Liver (tissue), 9 donors: ENCODE measurements around the gene SRC. TPM values are rescaled to one million over a fixed set of nuclear protein-coding genes. Genes with fewer than 3 reads are reported as not detected.

ENCODE experiments used
- DNase-seq: peaks from one replicate; pipeline ENCODE4 v3.0.0-alpha.2; 2017; ENCODE audit warnings: low spot score
- H3K27ac ChIP-seq, 2 donors: one replicate each; pipeline ENCODE4 v1.7.0; 2013; ENCODE audit warnings: inconsistent platforms in 2 of 2, low read length in 2 of 2, control low read depth in 1 of 2, low read depth in 1 of 2, mild to moderate bottlenecking in 1 of 2
- H3K27me3 ChIP-seq, 4 donors: one replicate each; pipeline versions ENCODE4 v1.6.1 to v1.7.0; 2013; ENCODE audit warnings: low read length in 3 of 4, inconsistent platforms in 1 of 4, mild to moderate bottlenecking in 1 of 4, moderate library complexity in 1 of 4; ENCODE audit not compliant: control insufficient read depth in 4 of 4, insufficient read depth in 4 of 4
- H3K36me3 ChIP-seq, 4 donors: one replicate each; pipeline versions ENCODE4 v1.6.1 to v1.7.0; 2013; ENCODE audit warnings: low read length in 3 of 4, mild to moderate bottlenecking in 3 of 4, low read depth in 1 of 4, moderate library complexity in 1 of 4; ENCODE audit not compliant: control insufficient read depth in 4 of 4, insufficient read depth in 3 of 4
- H3K4me1 ChIP-seq, 4 donors: one replicate each; pipeline versions ENCODE4 v1.6.1 to v1.7.0; 2013; ENCODE audit warnings: low read length in 3 of 4, mild to moderate bottlenecking in 3 of 4, moderate library complexity in 1 of 4; ENCODE audit not compliant: control insufficient read depth in 4 of 4, insufficient read depth in 4 of 4
- H3K4me3 ChIP-seq, 3 donors: one replicate each; pipeline versions ENCODE4 v1.6.1 to v1.7.0; 2013; ENCODE audit warnings: low read length in 3 of 3, control low read depth in 1 of 3, low read depth in 1 of 3, mild to moderate bottlenecking in 1 of 3
- H3K9ac ChIP-seq, 2 donors: one replicate each; pipeline ENCODE4 v1.7.0; 2013; ENCODE audit warnings: low read length in 2 of 2, mild to moderate bottlenecking in 2 of 2, moderate library complexity in 2 of 2, control low read depth in 1 of 2, low read depth in 1 of 2
- H3K9me3 ChIP-seq, 4 donors: one replicate each; pipeline versions ENCODE4 v1.6.1 to v1.7.0; 2013; ENCODE audit warnings: low read length in 3 of 4; ENCODE audit not compliant: control insufficient read depth in 4 of 4
- CTCF ChIP-seq: fragments of 150-350 bp; IDR thresholded peaks from 2 replicates; pipeline ENCODE4 v1.5.1; 2017; ENCODE audit warnings: improper control_type of control experiment, low read depth, low read length; ENCODE audit not compliant: missing input control
- EGR1 ChIP-seq, 2 donors: IDR thresholded peaks; 2 replicates each; pipeline ENCODE4 v1.6.1; 2016 to 2018; ENCODE audit warnings: antibody characterized with exemption in 2 of 2, low read depth in 2 of 2
- FOXA1 ChIP-seq: IDR thresholded peaks from 2 replicates; pipeline ENCODE4 v1.6.1; 2016; ENCODE audit warnings: antibody characterized with exemption
- FOXA2 ChIP-seq: IDR thresholded peaks from 2 replicates; pipeline ENCODE4 v1.6.1; 2016; ENCODE audit warnings: antibody characterized with exemption
- HNF4A ChIP-seq, 2 donors: conservative IDR thresholded peaks; 2 replicates each; pipeline ENCODE4 v1.6.1; 2016; ENCODE audit warnings: antibody characterized with exemption in 2 of 2, mild to moderate bottlenecking in 2 of 2
- HNF4G ChIP-seq: IDR thresholded peaks from 2 replicates; pipeline ENCODE4 v1.6.1; 2016; ENCODE audit warnings: antibody characterized with exemption
- JUND ChIP-seq, 2 donors: IDR thresholded peaks; 2 replicates each; pipeline ENCODE4 v1.6.1; 2016; ENCODE audit warnings: antibody characterized with exemption in 2 of 2
- NR2F2 ChIP-seq: IDR thresholded peaks from 2 replicates; pipeline ENCODE4 v1.6.1; 2016; ENCODE audit warnings: antibody characterized with exemption
- RAD21 ChIP-seq, 2 donors: IDR thresholded peaks; 2 replicates each; pipeline ENCODE4 v1.6.1; 2016; ENCODE audit warnings: antibody characterized with exemption in 2 of 2, mild to moderate bottlenecking in 2 of 2
- RXRA ChIP-seq, 2 donors: IDR thresholded peaks; 2 replicates each; pipeline ENCODE4 v1.6.1; 2017 to 2018; ENCODE audit warnings: antibody characterized with exemption in 2 of 2, mild to moderate bottlenecking in 1 of 2
- SP1 ChIP-seq: IDR thresholded peaks from 2 replicates; pipeline ENCODE4 v1.6.1; 2018; ENCODE audit warnings: antibody characterized with exemption, mild to moderate bottlenecking
- TAF1 ChIP-seq: conservative IDR thresholded peaks from 2 replicates; pipeline ENCODE4 v1.6.1; 2016; ENCODE audit warnings: antibody characterized with exemption, mild to moderate bottlenecking
- YY1 ChIP-seq: IDR thresholded peaks from 2 replicates; pipeline ENCODE4 v1.6.1; 2016; ENCODE audit warnings: antibody characterized with exemption, mild to moderate bottlenecking
- ZBTB33 ChIP-seq: IDR thresholded peaks from 2 replicates; pipeline ENCODE4 v1.6.1; 2016; ENCODE audit warnings: antibody characterized with exemption
- WGBS: extraction: QIAGEN DNeasy Blood & Tissue Kit; methylation state at CpG from one replicate; pipeline ENCODE4 v1.1.7; 2013; 5-methylcytosine and 5-hydroxymethylcytosine counted together
- polyA plus RNA-seq, 2 donors: library from polyadenylated mRNA; stranded (reverse) in 1 of 2; unstranded in 1 of 2; fragments of 200-250 nt in 1 of 2; fragments of >200 nt in 1 of 2; fragmentation: Nextera tagmentation in 1 of 2; extraction: Ambion mirVana in 1 of 2; gene quantifications; one replicate each; pipeline versions ENCODE4 v1.2.1 to v1.2.3, GENCODE V29; 2013 to 2015
- total RNA-seq, 2 donors: library from RNA; depleted of rRNA; stranded (reverse); fragments of >200 nt; gene quantifications; one replicate each; pipeline ENCODE4 v1.2.3, GENCODE V29; 2014
- TF ChIP-seq, protein P1 (sequence below): IDR thresholded peaks from 2 replicates; pipeline ENCODE4 v1.6.1; 2016; ENCODE audit warnings: antibody characterized with exemption
- TF ChIP-seq, protein P2 (sequence below): IDR thresholded peaks from 2 replicates; pipeline ENCODE4 v1.6.1; 2016; ENCODE audit warnings: antibody characterized with exemption
- donor health status: healthy.
- donor health status: healthy.
- donor health status: healthy.
- donor health status: healthy.
- donor health status: healthy.

Gene SRC
- total and polyA plus RNA-seq, 4 donors = 3.3 to 21.2 (median 5.4) TPM

DNA sequence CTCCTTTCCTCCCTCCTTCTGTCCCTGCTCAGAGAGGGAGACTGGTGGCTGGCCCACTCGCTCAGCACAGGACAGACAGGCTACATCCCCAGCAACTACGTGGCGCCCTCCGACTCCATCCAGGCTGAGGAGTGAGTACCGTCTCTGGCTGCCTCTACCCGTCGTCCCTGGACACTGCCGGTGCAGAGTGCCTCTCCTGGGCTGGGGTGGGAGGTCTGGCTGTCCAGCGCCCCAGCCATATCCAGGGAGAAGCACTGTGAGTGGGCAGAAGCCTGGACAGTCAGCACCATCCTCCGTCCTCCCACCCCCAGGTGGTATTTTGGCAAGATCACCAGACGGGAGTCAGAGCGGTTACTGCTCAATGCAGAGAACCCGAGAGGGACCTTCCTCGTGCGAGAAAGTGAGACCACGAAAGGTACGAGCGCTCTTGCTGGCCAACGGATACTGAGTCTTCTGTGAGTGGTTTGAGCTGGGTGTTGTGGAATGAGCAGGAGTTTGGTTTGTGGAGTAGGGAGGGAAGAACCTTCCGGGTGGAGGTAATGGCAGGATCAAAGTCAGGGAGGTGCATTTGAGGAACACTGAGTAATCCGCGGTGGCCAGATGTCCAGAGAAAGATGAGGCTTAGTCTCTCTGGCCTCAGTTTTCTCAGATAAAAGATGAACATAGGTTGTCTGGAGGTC lies 48.1 kb downstream of the SRC start:
- peaks cover 0 to 21% (median 8%) of the 10 kb centered on the region in 4 donors for H3K4me1 ChIP-seq
- H3K9me3 ChIP-seq = no peaks in the 10 kb centered on the region
- no peak overlapping the region for H3K4me3 ChIP-seq
- H3K27me3 ChIP-seq = no peaks in the 10 kb centered on the region
- no peaks in the 10 kb centered on the region for H3K36me3 ChIP-seq
- H3K27ac ChIP-seq = no peak overlapping the region
- H3K9ac ChIP-seq = no peak overlapping the region
- no peak for TF ChIP-seq HNF4A (conservative IDR thresholded peaks at IDR 0.05)
- no peak for TF ChIP-seq EGR1 (IDR thresholded peaks at IDR 0.05; ENCODE audit: low read depth in 2 of 2)
- no peak for TF ChIP-seq FOXA2
- no peak for DNase-seq
- 93% methylated on average over 22 of the region's 22 CpGs for WGBS

- peaks cover 0 to 22% (median 10%) of the 10 kb centered on the region in 4 donors for H3K4me1 ChIP-seq
- no peaks in the 10 kb centered on the region for H3K36me3 ChIP-seq
- no peak overlapping the region for H3K27ac ChIP-seq
- H3K9me3 ChIP-seq = no peaks in the 10 kb centered on the region
- no peak overlapping the region for H3K9ac ChIP-seq
- 94% methylated on average over 19 of the region's 19 CpGs for WGBS
- no peak overlapping the region for H3K4me3 ChIP-seq
- H3K27me3 ChIP-seq = no peaks in the 10 kb centered on the region
- DNase-seq = no peak
- no peak for TF ChIP-seq CTCF
- TF ChIP-seq ZBTB33 = no peak
- TF ChIP-seq FOXA1 = no peak
These were observed 48.8 kb downstream of the SRC start for GRCh38 chr20:37394543-37395409.

DNA sequence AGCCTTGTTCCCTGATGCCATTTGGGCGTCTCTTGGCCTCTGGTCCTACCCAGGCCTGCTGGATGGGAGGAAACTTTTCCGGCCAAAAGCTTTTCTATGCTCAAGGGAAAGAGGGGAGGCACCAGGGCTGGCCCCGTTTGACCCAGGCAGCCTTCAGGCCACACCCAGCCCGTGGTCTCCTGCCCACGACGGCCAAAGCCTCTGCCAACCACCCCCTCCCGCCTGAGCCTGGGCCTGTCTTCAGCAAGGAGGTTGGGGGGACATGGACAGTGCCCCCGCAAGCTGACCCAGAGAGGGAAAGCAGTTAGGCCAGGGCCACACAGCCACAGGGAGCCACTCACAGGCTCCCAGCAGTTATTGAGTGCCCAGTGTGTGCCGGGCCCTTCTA lies 49.5 kb downstream of the SRC start:
- no peak overlapping the region for H3K9ac ChIP-seq
- no peaks in the 10 kb centered on the region for H3K36me3 ChIP-seq
- H3K4me3 ChIP-seq = no peak overlapping the region
- TF ChIP-seq HNF4A (conservative IDR thresholded peaks at IDR 0.05) (no peak), YY1 (no peak), RXRA (IDR thresholded peaks at IDR 0.05) (no peak), EGR1 (IDR thresholded peaks at IDR 0.05; ENCODE audit: low read depth in 2 of 2) (no peak), SP1 (no peak), CTCF (no peak), FOXA1 (no peak), HNF4G (no peak), RAD21 (IDR thresholded peaks at IDR 0.05) (no peak), ZBTB33 (no peak), FOXA2 (no peak), JUND (IDR thresholded peaks at IDR 0.05) (no peak), NR2F2 (no peak), TAF1 (no peak)
- TF ChIP-seq, protein P1, sequence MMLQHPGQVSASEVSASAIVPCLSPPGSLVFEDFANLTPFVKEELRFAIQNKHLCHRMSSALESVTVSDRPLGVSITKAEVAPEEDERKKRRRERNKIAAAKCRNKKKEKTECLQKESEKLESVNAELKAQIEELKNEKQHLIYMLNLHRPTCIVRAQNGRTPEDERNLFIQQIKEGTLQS = no peak
- TF ChIP-seq, protein P2, sequence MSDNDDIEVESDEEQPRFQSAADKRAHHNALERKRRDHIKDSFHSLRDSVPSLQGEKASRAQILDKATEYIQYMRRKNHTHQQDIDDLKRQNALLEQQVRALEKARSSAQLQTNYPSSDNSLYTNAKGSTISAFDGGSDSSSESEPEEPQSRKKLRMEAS = no peak

More for the DNA sequence above, 49.5 kb downstream of the SRC start:
- no peak overlapping the region for H3K27ac ChIP-seq
- no peak for DNase-seq
- H3K27me3 ChIP-seq = no peaks in the 10 kb centered on the region
- H3K4me1 ChIP-seq = peaks cover 0 to 22% (median 10%) of the 10 kb centered on the region in 4 donors
- WGBS = 88% methylated on average over 9 of the region's 9 CpGs
- no peaks in the 10 kb centered on the region for H3K9me3 ChIP-seq
